Activated B cell treated with CpG ODN at 0.5 μM for 24 hours (primary cell): Measurements from ENCODE around the gene PCDHGA5. TPM values are rescaled to one million over a fixed set of nuclear protein-coding genes. Genes with fewer than 3 reads are reported as not detected.
"Not testable (repeated sequence)": the region's sequence is repeated elsewhere in the genome, so short reads cannot be mapped to it uniquely, and the experiment has no call there.

Source experiments
- ATAC-seq: fragments of 200-7000 bp; cut with Tn5 transposase; one replicate; pipeline ENCODE4 v1.10.0; 2021; ENCODE audit warnings: low read depth, mild to moderate bottlenecking, moderate library complexity
- CTCF ChIA-PET: fragments of 350-600 bp; sonication (Branson Sonifier 250); formaldehyde crosslinking; loops from one replicate; lab custom pipeline; 2021; ENCODE audit warnings: antibody characterized with exemption; lab: Charles Lee
- POLR2A ChIA-PET: fragments of 350-600 bp; sonication (Branson Sonifier 250); formaldehyde crosslinking; loops from one replicate; lab custom pipeline; 2021; ENCODE audit warnings: antibody characterized with exemption; lab: Charles Lee
- DNase-seq: peaks from one replicate; pipeline ENCODE4 v3.0.0; 2022
- H3K27ac Mint-ChIP-seq: one replicate; pipeline ENCODE4 v1.8.0; 2020; ENCODE audit warnings: mixed read lengths
- H3K27me3 Mint-ChIP-seq: one replicate; pipeline ENCODE4 v1.8.0; 2021; ENCODE audit warnings: mixed read lengths
- H3K36me3 Mint-ChIP-seq: one replicate; pipeline ENCODE4 v1.8.0; 2021; ENCODE audit warnings: low read depth, mixed read lengths
- H3K4me1 Mint-ChIP-seq: one replicate; pipeline ENCODE4 v1.8.0; 2021; ENCODE audit warnings: mixed read lengths
- H3K4me3 Mint-ChIP-seq: one replicate; pipeline ENCODE4 v1.8.0; 2020; ENCODE audit warnings: mild to moderate bottlenecking, mixed read lengths
- H3K9me3 Mint-ChIP-seq: one replicate; pipeline ENCODE4 v1.8.0; 2020; ENCODE audit warnings: mixed read lengths
- intact Hi-C: fragments of 100-400 bp; cut with micrococcal nuclease; formaldehyde crosslinking; loops from one replicate; pipeline ENCODE4 v1.15.1; 2024
- total RNA-seq: library from RNA; stranded (reverse); gene quantifications from 2 replicates; pipeline ENCODE4 v1.2.3, GENCODE V29; 2022
- TF ChIP-seq, protein P1 (sequence below): fragments of 200-600 bp; IDR thresholded peaks from one replicate; pipeline ENCODE4 v1.8.0; 2022; ENCODE audit warnings: antibody characterized with exemption, mild to moderate bottlenecking

The PCDHGA5 gene
- total RNA-seq, 1 donor from 2014 or later: 1.2 TPM

GRCh38 chr5:141343953-141344463 lies 20.0 kb upstream of the PCDHGA5 start:
- peak overlapping the region; percentile 7 for H3K4me3 Mint-ChIP-seq
- DNase-seq (no peak), ATAC-seq (no peak)
- no peak overlapping the region for H3K27ac Mint-ChIP-seq
- TF ChIP-seq, protein P1, sequence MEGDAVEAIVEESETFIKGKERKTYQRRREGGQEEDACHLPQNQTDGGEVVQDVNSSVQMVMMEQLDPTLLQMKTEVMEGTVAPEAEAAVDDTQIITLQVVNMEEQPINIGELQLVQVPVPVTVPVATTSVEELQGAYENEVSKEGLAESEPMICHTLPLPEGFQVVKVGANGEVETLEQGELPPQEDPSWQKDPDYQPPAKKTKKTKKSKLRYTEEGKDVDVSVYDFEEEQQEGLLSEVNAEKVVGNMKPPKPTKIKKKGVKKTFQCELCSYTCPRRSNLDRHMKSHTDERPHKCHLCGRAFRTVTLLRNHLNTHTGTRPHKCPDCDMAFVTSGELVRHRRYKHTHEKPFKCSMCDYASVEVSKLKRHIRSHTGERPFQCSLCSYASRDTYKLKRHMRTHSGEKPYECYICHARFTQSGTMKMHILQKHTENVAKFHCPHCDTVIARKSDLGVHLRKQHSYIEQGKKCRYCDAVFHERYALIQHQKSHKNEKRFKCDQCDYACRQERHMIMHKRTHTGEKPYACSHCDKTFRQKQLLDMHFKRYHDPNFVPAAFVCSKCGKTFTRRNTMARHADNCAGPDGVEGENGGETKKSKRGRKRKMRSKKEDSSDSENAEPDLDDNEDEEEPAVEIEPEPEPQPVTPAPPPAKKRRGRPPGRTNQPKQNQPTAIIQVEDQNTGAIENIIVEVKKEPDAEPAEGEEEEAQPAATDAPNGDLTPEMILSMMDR: no peak
- ChIA-PET POLR2A (no interaction called here), CTCF (interaction anchor here (1.1 kb wide), 1 partner anchor 223 kb away, joined by 3 read pairs; no protein-coding TSS in a partner anchor)
- peaks cover 50% of the 10 kb centered on the region for H3K27me3 Mint-ChIP-seq
- intact Hi-C loops: no loop called here
- peaks cover 2% of the 10 kb centered on the region for H3K36me3 Mint-ChIP-seq
- H3K9me3 Mint-ChIP-seq: peaks cover 28% of the 10 kb centered on the region
- no peaks in the 10 kb centered on the region for H3K4me1 Mint-ChIP-seq

DNA sequence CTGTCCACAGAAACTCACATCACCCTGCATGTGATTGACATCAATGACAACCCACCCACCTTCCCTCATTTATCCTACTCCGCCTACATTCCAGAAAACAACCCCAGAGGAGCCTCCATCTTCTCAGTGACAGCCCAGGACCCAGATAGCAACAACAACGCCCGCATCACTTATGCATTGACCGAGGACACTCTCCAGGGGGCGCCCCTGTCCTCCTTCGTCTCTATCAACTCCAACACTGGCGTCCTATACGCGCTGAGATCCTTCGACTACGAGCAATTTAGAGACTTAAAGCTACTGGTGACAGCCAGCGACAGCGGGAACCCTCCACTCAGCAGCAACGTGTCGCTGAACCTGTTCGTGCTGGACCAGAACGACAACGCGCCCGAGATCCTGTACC lies 18.6 kb upstream of the PCDHGA5 start:
- peaks cover 25% of the 10 kb centered on the region for H3K9me3 Mint-ChIP-seq
- peaks cover 50% of the 10 kb centered on the region for H3K27me3 Mint-ChIP-seq
- ATAC-seq (no peak), DNase-seq (no peak)
- ChIA-PET CTCF (no interaction called here), POLR2A (no interaction called here)
- no peak overlapping the region for H3K4me3 Mint-ChIP-seq
- TF ChIP-seq, protein P1: no peak
- intact Hi-C loops: no loop called here
- H3K4me1 Mint-ChIP-seq: no peaks in the 10 kb centered on the region
- H3K36me3 Mint-ChIP-seq: peaks cover 2% of the 10 kb centered on the region
- H3K27ac Mint-ChIP-seq: no peak overlapping the region

DNA sequence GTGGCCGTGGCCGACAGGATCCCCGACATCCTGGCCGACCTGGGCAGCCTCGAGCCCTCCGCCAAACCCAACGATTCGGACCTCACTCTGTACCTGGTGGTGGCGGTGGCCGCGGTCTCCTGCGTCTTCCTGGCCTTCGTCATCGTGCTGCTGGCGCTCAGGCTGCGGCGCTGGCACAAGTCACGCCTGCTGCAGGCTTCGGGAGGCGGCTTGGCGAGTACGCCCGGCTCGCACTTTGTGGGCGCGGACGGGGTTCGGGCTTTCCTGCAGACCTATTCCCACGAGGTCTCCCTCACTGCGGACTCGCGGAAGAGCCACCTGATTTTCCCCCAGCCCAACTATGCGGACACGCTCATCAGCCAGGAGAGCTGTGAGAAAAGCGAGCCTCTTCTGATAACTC lies 17.9 kb upstream of the PCDHGA5 start:
- H3K36me3 Mint-ChIP-seq, H3K4me1 Mint-ChIP-seq, POLR2A ChIA-PET, DNase-seq, H3K4me3 Mint-ChIP-seq, CTCF ChIA-PET, H3K27ac Mint-ChIP-seq, ATAC-seq, intact Hi-C loops: not testable (repeated sequence)
- Mint-ChIP-seq H3K9me3 (peaks cover 24% of the 10 kb centered on the region), H3K27me3 (peaks cover 51% of the 10 kb centered on the region)

DNA sequence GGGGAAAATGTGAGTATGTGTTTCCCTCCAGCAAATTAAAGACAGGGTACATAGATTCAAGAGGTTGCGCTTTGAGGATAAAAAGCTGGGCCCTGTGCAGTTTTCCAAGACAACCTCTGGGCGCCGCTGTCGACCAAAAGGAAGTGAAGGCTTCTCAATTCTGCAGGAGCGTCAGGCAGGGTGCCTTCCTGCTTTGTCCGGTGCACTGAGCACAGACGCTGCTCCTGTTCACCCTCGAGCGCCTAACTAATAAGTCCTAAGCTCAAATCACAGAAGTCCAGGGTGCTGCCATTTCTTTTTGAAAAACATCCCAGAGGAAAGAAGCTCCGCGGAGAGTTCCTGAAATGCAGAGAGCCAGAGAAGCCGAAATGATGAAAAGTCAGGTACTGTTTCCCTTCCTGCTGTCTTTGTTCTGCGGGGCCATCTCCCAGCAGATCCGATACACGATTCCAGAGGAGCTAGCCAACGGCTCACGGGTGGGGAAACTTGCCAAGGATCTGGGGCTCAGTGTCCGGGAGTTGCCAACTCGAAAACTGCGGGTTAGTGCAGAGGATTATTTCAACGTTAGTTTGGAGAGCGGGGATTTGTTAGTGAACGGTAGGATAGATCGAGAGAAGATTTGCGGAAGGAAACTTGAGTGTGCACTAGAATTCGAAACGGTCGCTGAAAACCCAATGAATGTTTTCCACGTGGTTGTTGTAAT lies 13.9 kb upstream of the PCDHGA5 start, which contains the start of gene PCDHGB1:
Gene PCDHGB1 (plus strand): TSS at position 183 of the 703 bp plus-strand sequence. CDS start 162 bp downstream, at position 345.
- intact Hi-C loops: no loop called here
- Mint-ChIP-seq H3K4me1 (no peaks in the 10 kb centered on the region), H3K27ac (no peak within 1 kb of the TSS), H3K4me3 (peak within 1 kb of the TSS; percentile 57), H3K27me3 (peaks cover 46% of the 10 kb centered on the region), H3K9me3 (peaks cover 14% of the 10 kb centered on the region), H3K36me3 (no peaks in the 10 kb centered on the region)
- TF ChIP-seq, protein P1: no peak
- ATAC-seq (no peak), DNase-seq (no peak)
- POLR2A ChIA-PET: no interaction called here
- CTCF ChIA-PET: interaction anchor here (0.9 to 2.5 kb wide), 3 partner anchors 20 to 214 kb away, joined by 3 to 8 read pairs (median 3); partner anchors contain the start of gene PCDHGB3

DNA sequence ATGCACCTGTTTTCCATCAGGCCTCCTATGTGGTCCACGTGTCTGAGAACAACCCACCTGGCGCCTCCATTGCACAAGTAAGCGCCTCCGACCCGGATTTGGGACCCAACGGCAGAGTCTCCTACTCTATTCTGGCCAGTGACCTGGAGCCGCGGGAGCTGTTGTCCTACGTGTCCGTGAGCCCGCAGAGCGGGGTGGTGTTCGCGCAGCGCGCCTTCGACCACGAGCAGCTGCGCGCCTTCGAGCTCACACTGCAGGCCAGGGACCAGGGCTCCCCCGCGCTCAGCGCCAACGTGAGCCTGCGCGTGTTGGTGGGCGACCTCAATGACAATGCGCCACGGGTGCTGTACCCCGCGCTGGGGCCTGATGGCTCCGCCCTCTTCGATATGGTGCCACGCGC lies 12.4 kb upstream of the PCDHGA5 start:
- intact Hi-C loops: no loop called here
- H3K9me3 Mint-ChIP-seq: peaks cover 13% of the 10 kb centered on the region
- ATAC-seq (no peak), DNase-seq (no peak)
- ChIA-PET CTCF (interaction anchor here (1.2 to 2.5 kb wide), 2 partner anchors 31 to 212 kb away, joined by 3 to 8 read pairs; partner anchors contain the start of gene TAF7), POLR2A (no interaction called here)
- no peak overlapping the region for H3K27ac Mint-ChIP-seq
- no peak overlapping the region for H3K4me3 Mint-ChIP-seq
- TF ChIP-seq, protein P1: no peak
- peaks cover 56% of the 10 kb centered on the region for H3K27me3 Mint-ChIP-seq
- no peaks in the 10 kb centered on the region for H3K36me3 Mint-ChIP-seq
- H3K4me1 Mint-ChIP-seq: no peaks in the 10 kb centered on the region
